HG02759 (cell line): ENCODE results near the gene NOTUM.
"Not testable (repeated sequence)": the region's sequence is repeated elsewhere in the genome, so short reads cannot be mapped to it uniquely, and the experiment has no call there.

Experiments used
- ATAC-seq: cut with Tn5 transposase; IDR thresholded peaks from one replicate; pipeline ENCODE4 v1.9.1; 2021; ENCODE audit warnings: mild to moderate bottlenecking, moderate library complexity; ENCODE audit not compliant: unreplicated experiment

The NOTUM gene

GRCh38 chr17:81958633-81959342 is 2.2 kb downstream of the NOTUM start:
- no peak for ATAC-seq

GRCh38 chr17:81957691-81958432 is 3.1 kb downstream of the NOTUM start:
- ATAC-seq, result no peak

GRCh38 chr17:81956607-81957589 is 4.1 kb downstream of the NOTUM start:
- ATAC-seq, result no peak

- no peak for ATAC-seq
Measured at GRCh38 chr17:81955756-81956544, 5.0 kb downstream of the NOTUM start.

- ATAC-seq, result no peak
Measured at GRCh38 chr17:81955058-81955681, 5.8 kb downstream of the NOTUM start.

GRCh38 chr17:81954131-81955057 is 6.6 kb downstream of the NOTUM start:
- ATAC-seq, result no peak

- ATAC-seq, result not testable (repeated sequence)
Measured at GRCh38 chr17:81953443-81953842, 7.5 kb downstream of the NOTUM start.

GRCh38 chr17:81952792-81953228 is 8.2 kb downstream of the NOTUM start:
- ATAC-seq, result no peak

- no peak for ATAC-seq
Measured at GRCh38 chr17:81951785-81952684, 9.0 kb downstream of the NOTUM start.

GRCh38 chr17:81950501-81950900 is 10.5 kb downstream of the NOTUM start:
- no peak for ATAC-seq

GRCh38 chr17:81948635-81949378 is 12.2 kb downstream of the NOTUM start:
- no peak for ATAC-seq

GRCh38 chr17:81947189-81947588 is 13.8 kb downstream of the NOTUM start, which contains the start of gene MYADML2:
Gene MYADML2, minus strand, starts transcription at chr17:81947233. Its CDS starts 5,492 bp downstream, at chr17:81941741.
- ATAC-seq, result no peak

- ATAC-seq, result no peak
Measured at GRCh38 chr17:81944858-81945257, 16.1 kb downstream of the NOTUM start.

GRCh38 chr17:81942167-81942553 is 18.8 kb downstream of the NOTUM start:
- ATAC-seq, result no peak

GRCh38 chr17:81941484-81942166 is 19.4 kb downstream of the NOTUM start:
- no peak for ATAC-seq
